H1 (cell line): ENCODE data around the gene RAD51B. TPM values are rescaled to one million over a fixed set of nuclear protein-coding genes. Genes with fewer than 3 reads are reported as not detected.

Source experiments
- CTCF ChIA-PET: fragments of 300-600 bp; sonication (Branson Sonifier 250); formaldehyde crosslinking; loops from one replicate; lab custom pipeline; 2021; ENCODE audit not compliant: partially characterized antibody; lab: Charles Lee
- POLR2A ChIA-PET: fragments of 300-600 bp; sonication (Branson Sonifier 250); formaldehyde crosslinking; loops from one replicate; lab custom pipeline; 2021; ENCODE audit warnings: inconsistent platforms; ENCODE audit not compliant: partially characterized antibody; lab: Charles Lee
- DNase-seq, 2 experiments: peaks; one replicate each; pipeline versions ENCODE4 v3.0.0 to v3.0.0-alpha.2; 2010 to 2022; ENCODE audit warnings: low spot score in 2 of 2, low read depth in 1 of 2, mixed read lengths in 1 of 2
- FAIRE-seq: peaks from 2 replicates; lab custom pipeline; 2011; peaks lifted over from hg19 to GRCh38; lab: Jason Lieb, UNC
- H2AFZ ChIP-seq: 2 replicates; pipeline ENCODE4 v1.8.1; 2012; ENCODE audit warnings: low read length, inconsistent platforms
- H2AK5ac ChIP-seq: 2 replicates; pipeline ENCODE4 v1.6.1; 2013; ENCODE audit warnings: low read depth, low read length
- H2BK120ac ChIP-seq: replicated peaks from 2 replicates; pipeline ENCODE3; 2013; ENCODE audit warnings: low read depth, low read length, inconsistent platforms
- H2BK12ac ChIP-seq: 2 replicates; pipeline ENCODE4 v1.6.1; 2013; ENCODE audit warnings: low read depth, low read length
- H2BK15ac ChIP-seq: 2 replicates; pipeline ENCODE4 v1.6.1; 2013; ENCODE audit warnings: low read length
- H2BK20ac ChIP-seq: 2 replicates; pipeline ENCODE4 v1.6.1; 2013; ENCODE audit warnings: low read length
- H2BK5ac ChIP-seq: 2 replicates; pipeline ENCODE4 v1.6.1; 2013; ENCODE audit warnings: low read depth, low read length
- H3K14ac ChIP-seq: 2 replicates; pipeline ENCODE4 v1.6.1; 2013; ENCODE audit warnings: inconsistent platforms; ENCODE audit not compliant: insufficient read length
- H3K18ac ChIP-seq: 2 replicates; pipeline ENCODE4 v1.6.1; 2013; ENCODE audit warnings: low read length; ENCODE audit errors: extremely low read depth
- H3K23ac ChIP-seq: 2 replicates; pipeline ENCODE4 v1.6.1; 2013; ENCODE audit warnings: inconsistent platforms; ENCODE audit not compliant: insufficient read length
- H3K23me2 ChIP-seq: 2 replicates; pipeline ENCODE4 v1.6.1; 2013; ENCODE audit warnings: low read depth, low read length
- H3K27ac ChIP-seq: 2 replicates; pipeline ENCODE4 v1.6.1; 2011; ENCODE audit warnings: low read depth, low read length, inconsistent platforms
- H3K27me3 ChIP-seq, 4 experiments: replicated peaks in 1 of 4; 1 replicate in 1 of 4; 2 replicates in 3 of 4; pipeline versions ENCODE4 v1.6.1 to v1.8.1; 2011 to 2013; ENCODE audit warnings: low read length in 3 of 4, mild to moderate bottlenecking in 3 of 4, inconsistent platforms in 2 of 4, mixed read lengths in 2 of 4, moderate library complexity in 1 of 4; ENCODE audit not compliant: control insufficient read depth in 3 of 4, insufficient read depth in 3 of 4; ENCODE audit errors: extremely low read depth in 1 of 4
- H3K36me3 ChIP-seq, 4 experiments: 2 replicates each; pipeline versions ENCODE4 v1.6.1 to v1.8.1; 2011 to 2013; ENCODE audit warnings: mild to moderate bottlenecking in 4 of 4, low read length in 3 of 4, moderate library complexity in 2 of 4, control low read depth in 1 of 4, inconsistent platforms in 1 of 4; ENCODE audit not compliant: insufficient read depth in 4 of 4, control insufficient read depth in 2 of 4
- H3K4ac ChIP-seq: replicated peaks from 2 replicates; pipeline ENCODE3; 2013; ENCODE audit warnings: low read length, low read depth, mixed read lengths, inconsistent platforms; ENCODE audit not compliant: insufficient read length
- H3K4me1 ChIP-seq, 4 experiments: replicated peaks in 1 of 4; 1 replicate in 1 of 4; 2 replicates in 3 of 4; pipeline versions ENCODE4 v1.6.1 to v1.8.1; 2011 to 2013; ENCODE audit warnings: low read length in 3 of 4, inconsistent platforms in 2 of 4, mixed read lengths in 1 of 4; ENCODE audit not compliant: insufficient read depth in 4 of 4, control insufficient read depth in 3 of 4
- H3K4me2 ChIP-seq, 2 experiments: 2 replicates each; pipeline versions ENCODE4 v1.6.1 to v1.8.1; 2011 to 2013; ENCODE audit warnings: low read depth in 2 of 2, low read length in 2 of 2, control low read depth in 1 of 2, inconsistent platforms in 1 of 2, mild to moderate bottlenecking in 1 of 2; ENCODE audit not compliant: insufficient read depth in 1 of 2
- H3K4me3 ChIP-seq, 4 experiments: fragments of 200-600, 300-600 bp in 1 of 4; sonication (generic), shearing (Covaris generic), sonication (Bioruptor Twin) in 1 of 4; 2 replicates each; pipeline versions ENCODE4 v1.5.1 to v1.8.1; 2011 to 2016; ENCODE audit warnings: low read length in 4 of 4, low read depth in 3 of 4, control low read depth in 2 of 4, inconsistent platforms in 2 of 4, mild to moderate bottlenecking in 2 of 4, mixed read lengths in 1 of 4, moderate library complexity in 1 of 4; ENCODE audit not compliant: insufficient read depth in 2 of 4; ENCODE audit errors: extremely low read depth in 1 of 4
- H3K56ac ChIP-seq: replicated peaks from 2 replicates; pipeline ENCODE3; 2013; ENCODE audit warnings: low read depth, mild to moderate bottlenecking, mixed read lengths, low read length, inconsistent platforms; ENCODE audit not compliant: insufficient read length
- H3K79me1 ChIP-seq: 2 replicates; pipeline ENCODE4 v1.6.1; 2013; ENCODE audit warnings: low read depth, low read length, control low read depth
- H3K79me2 ChIP-seq, 2 experiments: 2 replicates each; pipeline versions ENCODE4 v1.6.1 to v1.8.1; 2012 to 2013; ENCODE audit warnings: low read length in 2 of 2, mild to moderate bottlenecking in 2 of 2, inconsistent platforms in 1 of 2; ENCODE audit not compliant: insufficient read depth in 2 of 2, control insufficient read depth in 1 of 2
- H3K9ac ChIP-seq, 4 experiments: replicated peaks in 1 of 4; 1 replicate in 1 of 4; 2 replicates in 3 of 4; pipeline versions ENCODE4 v1.6.1 to v1.8.1; 2011 to 2013; ENCODE audit warnings: low read depth in 3 of 4, low read length in 3 of 4, control low read depth in 2 of 4, mild to moderate bottlenecking in 2 of 4, moderate library complexity in 2 of 4, inconsistent platforms in 1 of 4; ENCODE audit errors: extremely low read depth in 1 of 4
- H3K9me3 ChIP-seq, 2 experiments: 2 replicates each; pipeline versions ENCODE4 v1.6.1 to v1.8.1; 2012 to 2013; ENCODE audit warnings: mild to moderate bottlenecking in 2 of 2, moderate library complexity in 2 of 2, control low read depth in 1 of 2, inconsistent platforms in 1 of 2, low read depth in 1 of 2, low read length in 1 of 2, mixed read lengths in 1 of 2; ENCODE audit not compliant: insufficient read depth in 2 of 2
- H4K20me1 ChIP-seq, 2 experiments: replicated peaks in 1 of 2; 2 replicates each; pipeline versions ENCODE3 to v1.8.1; 2011 to 2013; ENCODE audit warnings: inconsistent platforms in 2 of 2, low read length in 2 of 2, mild to moderate bottlenecking in 1 of 2; ENCODE audit not compliant: insufficient read depth in 2 of 2, control insufficient read depth in 1 of 2
- H4K5ac ChIP-seq: 2 replicates; pipeline ENCODE4 v1.6.1; 2013; ENCODE audit warnings: low read length, low read depth, mixed read lengths, inconsistent platforms; ENCODE audit not compliant: insufficient read length
- H4K8ac ChIP-seq: 2 replicates; pipeline ENCODE4 v1.8.0; 2013; ENCODE audit warnings: mild to moderate bottlenecking, moderate library complexity, low read length, inconsistent platforms; ENCODE audit not compliant: insufficient read depth; ENCODE audit errors: extremely low read depth
- H4K91ac ChIP-seq: replicated peaks from 2 replicates; pipeline ENCODE3; 2013; ENCODE audit warnings: low read length, mixed read lengths, inconsistent platforms; ENCODE audit not compliant: insufficient read length
- GABPA ChIP-seq: IDR thresholded peaks from 2 replicates; pipeline ENCODE4 v1.6.1; 2011; ENCODE audit warnings: mild to moderate bottlenecking, low read length, moderate library complexity, borderline replicate concordance; ENCODE audit not compliant: insufficient read depth
- JUND ChIP-seq: IDR thresholded peaks from 2 replicates; pipeline ENCODE4 v1.6.1; 2011; ENCODE audit warnings: mild to moderate bottlenecking, improper control_type of control experiment, low read length
- KDM5A ChIP-seq: fragments of 200-600 bp; IDR thresholded peaks from 2 replicates; pipeline ENCODE4 v1.7.1; 2012; ENCODE audit warnings: mild to moderate bottlenecking, low read length, inconsistent platforms, mixed read lengths
- RFX5 ChIP-seq: IDR thresholded peaks from 2 replicates; pipeline ENCODE4 v1.6.1; 2011; ENCODE audit warnings: low read depth, low read length, improper control_type of control experiment, borderline replicate concordance
- SIX5 ChIP-seq: IDR thresholded peaks from 2 replicates; pipeline ENCODE4 v1.6.1; 2011; ENCODE audit warnings: mild to moderate bottlenecking, low read depth, low read length
- ZNF274 ChIP-seq: IDR thresholded peaks from 2 replicates; pipeline ENCODE4 v1.7.0; 2012; ENCODE audit warnings: low read length, borderline replicate concordance; ENCODE audit errors: extremely low read depth
- polyA plus RNA-seq, 7 experiments: library from polyadenylated mRNA; depleted of rRNA in 3 of 7; stranded (reverse) in 5 of 7; unstranded in 2 of 7; fragments of >200 nt in 5 of 7; fragments of 200-250 nt in 2 of 7; gene quantifications; 1 replicate in 5 of 7; 2 replicates in 1 of 7; 4 replicates in 1 of 7; pipeline versions ENCODE4 v1.2.1 to v1.2.3, GENCODE V29; 2011 to 2013; ENCODE audit warnings: missing spikeins in 2 of 7, mixed read lengths in 2 of 7
- total RNA-seq: library from RNA; stranded (reverse); fragmentation: NEBNext Ultra II Directional; extraction: Animal tissue kit (Norgen Biotek cat#: 25700); gene quantifications from 2 replicates; pipeline ENCODE4 v1.2.1, GENCODE V29; 2021
- TF ChIP-seq, protein P1 (sequence below): IDR thresholded peaks from 2 replicates; pipeline ENCODE4 v1.6.1; 2012; ENCODE audit warnings: inconsistent platforms

The RAD51B gene
- total and polyA plus RNA-seq, 2 of the 8 experiments (the other 6 are each of a cell fraction or from before 2014, with no cell fraction given): 3.9 to 14.9 TPM

DNA sequence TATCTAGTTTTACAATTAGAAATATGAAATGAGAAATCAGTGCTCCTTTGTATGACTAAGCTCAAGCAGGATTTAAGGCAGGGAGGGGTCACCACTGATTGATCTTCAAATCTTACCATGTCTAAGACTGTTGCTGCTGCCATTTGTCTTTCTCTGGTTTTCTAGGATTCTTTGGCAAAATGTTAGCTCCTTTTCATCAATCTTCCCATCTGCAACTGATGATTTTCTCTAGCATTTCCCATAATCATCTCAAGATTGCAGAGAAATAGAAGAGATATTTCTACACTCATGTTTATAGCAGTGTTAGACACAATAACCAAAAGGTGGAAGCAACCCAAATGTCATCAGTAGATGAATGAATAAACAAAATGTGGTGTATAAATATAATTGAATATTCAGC, 175.0 kb downstream of the RAD51B start:
- Histone ChIP-seq H3K14ac (no peak overlapping the region), H3K79me2 (no peaks in the 10 kb centered on the region), H3K9me3 (peaks cover 0 to 1% of the 10 kb centered on the region in 2 experiments; a peak in 1 of 4 replicates), H3K4me1 (no peaks in the 10 kb centered on the region), H2AK5ac (no peak overlapping the region), H3K36me3 (no peaks in the 10 kb centered on the region), H3K56ac (no peak overlapping the region), H4K5ac (no peak overlapping the region), H2BK120ac (no peak overlapping the region), H3K18ac (no peak overlapping the region), H4K91ac (no peak overlapping the region), H4K8ac (no peak overlapping the region), H2BK5ac (no peak overlapping the region), H3K4ac (no peak overlapping the region), H3K23me2 (no peaks in the 10 kb centered on the region), H2BK15ac (no peak overlapping the region), H2AFZ (no peak overlapping the region), H3K4me2 (no peak overlapping the region), H3K27me3 (no peaks in the 10 kb centered on the region), H2BK20ac (no peak overlapping the region), H3K27ac (no peak overlapping the region), H4K20me1 (no peaks in the 10 kb centered on the region), H2BK12ac (no peak overlapping the region), H3K79me1 (no peaks in the 10 kb centered on the region), H3K9ac (no peak overlapping the region), H3K23ac (no peak overlapping the region), H3K4me3 (no peak overlapping the region)
- TF ChIP-seq ZNF274 (no peak), GABPA (no peak), RFX5 (no peak), SIX5 (no peak), KDM5A (no peak), JUND (no peak)
- TF ChIP-seq, protein P1, sequence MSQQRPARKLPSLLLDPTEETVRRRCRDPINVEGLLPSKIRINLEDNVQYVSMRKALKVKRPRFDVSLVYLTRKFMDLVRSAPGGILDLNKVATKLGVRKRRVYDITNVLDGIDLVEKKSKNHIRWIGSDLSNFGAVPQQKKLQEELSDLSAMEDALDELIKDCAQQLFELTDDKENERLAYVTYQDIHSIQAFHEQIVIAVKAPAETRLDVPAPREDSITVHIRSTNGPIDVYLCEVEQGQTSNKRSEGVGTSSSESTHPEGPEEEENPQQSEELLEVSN: no peak
- CTCF ChIA-PET: interaction anchor here (0.7 to 1.7 kb wide), 2 partner anchors 28 to 1096 kb away, joined by 3 read pairs; no protein-coding TSS in a partner anchor
- FAIRE-seq (no peak), DNase-seq (no peak)
- POLR2A ChIA-PET: no interaction called here
